K562 (cell line): ENCODE results near the gene CPED1. TPM values are rescaled to one million over a fixed set of nuclear protein-coding genes. Genes with fewer than 3 reads are reported as not detected.

Experiments
- ILK ChIP-seq: fragments of 450-650 bp; IDR thresholded peaks from 2 replicates; pipeline ENCODE4 v1.6.1; 2016; ENCODE audit warnings: missing genetic modification characterization, low read depth, mild to moderate bottlenecking, missing compliant biosample characterization, moderate library complexity, borderline replicate concordance
- KDM2B ChIP-seq: fragments of 250-450 bp; sonication (Bioruptor Pico); IDR thresholded peaks from 2 replicates; pipeline ENCODE4 v1.8.0; 2021; ENCODE audit warnings: mild to moderate bottlenecking, moderate library complexity
- NFIC ChIP-seq: fragments of 450-650 bp; IDR thresholded peaks from 2 replicates; pipeline ENCODE4 v1.6.1; 2017; ENCODE audit warnings: mild to moderate bottlenecking, inconsistent platforms
- SPI1 ChIP-seq: IDR thresholded peaks from 2 replicates; pipeline ENCODE4 v1.6.1; 2011; ENCODE audit warnings: low read depth, low read length, control low read depth, borderline replicate concordance
- STAT5B ChIP-seq: fragments of 250-450 bp; sonication (Bioruptor Pico); IDR thresholded peaks from 2 replicates; pipeline ENCODE4 v1.8.0; 2021; ENCODE audit warnings: mild to moderate bottlenecking, inconsistent platforms
- TEAD4 ChIP-seq, 2 experiments: sonication (generic) in 1 of 2; formaldehyde crosslinking in 1 of 2; IDR thresholded peaks; 2 replicates each; pipeline versions ENCODE4 v1.6.1 to v1.8.0; 2012 to 2022; ENCODE audit warnings: borderline replicate concordance in 1 of 2, inconsistent platforms in 1 of 2, low read length in 1 of 2, mild to moderate bottlenecking in 1 of 2, missing genetic modification reagents in 1 of 2
- ZFP1 ChIP-seq: fragments of 450-650 bp; formaldehyde crosslinking; IDR thresholded peaks from 2 replicates; pipeline ENCODE4 v1.4.0; 2020; ENCODE audit warnings: mild to moderate bottlenecking, mixed read lengths
- ZFX ChIP-seq: sonication (generic); formaldehyde crosslinking; IDR thresholded peaks from 2 replicates; pipeline ENCODE4 v1.8.0; 2022; ENCODE audit warnings: mild to moderate bottlenecking, missing genetic modification reagents, moderate library complexity
- ZKSCAN3 ChIP-seq: fragments of 250-450 bp; sonication (Bioruptor Pico); IDR thresholded peaks from 2 replicates; pipeline ENCODE4 v1.4.0; 2020
- ZNF12 ChIP-seq: sonication (generic); formaldehyde crosslinking; IDR thresholded peaks from 2 replicates; pipeline ENCODE4 v1.4.0; 2020; ENCODE audit warnings: mild to moderate bottlenecking, missing genetic modification reagents
- ZNF224 ChIP-seq: sonication (generic); formaldehyde crosslinking; IDR thresholded peaks from 2 replicates; pipeline ENCODE4 v1.8.0; 2022; ENCODE audit warnings: mild to moderate bottlenecking, missing genetic modification reagents
- ZNF253 ChIP-seq: fragments of 250-450 bp; sonication (Bioruptor Pico); conservative IDR thresholded peaks from 2 replicates; pipeline ENCODE4 v1.6.1; 2021; ENCODE audit warnings: mild to moderate bottlenecking
- ZNF274 ChIP-seq: IDR thresholded peaks from 2 replicates; pipeline ENCODE4 v1.6.1; 2011; ENCODE audit warnings: low read depth, mild to moderate bottlenecking, low read length, moderate library complexity, borderline replicate concordance
- ZNF3 ChIP-seq: fragments of 250-450 bp; sonication (Bioruptor Pico); IDR thresholded peaks from 2 replicates; pipeline ENCODE4 v1.5.0; 2021; ENCODE audit warnings: mild to moderate bottlenecking, moderate library complexity
- ZNF311 ChIP-seq: fragments of 250-450 bp; sonication (Bioruptor Pico); IDR thresholded peaks from 2 replicates; pipeline ENCODE4 v1.4.0; 2020; ENCODE audit warnings: mild to moderate bottlenecking, moderate library complexity
- ZNF324 ChIP-seq: fragments of 250-450 bp; sonication (Bioruptor Pico); IDR thresholded peaks from 2 replicates; pipeline ENCODE4 v1.4.0; 2020; ENCODE audit warnings: mild to moderate bottlenecking
- ZNF408 ChIP-seq: fragments of 250-450 bp; sonication (Bioruptor Pico); IDR thresholded peaks from 2 replicates; pipeline ENCODE4 v1.4.0; 2020; ENCODE audit warnings: low read depth, mild to moderate bottlenecking, moderate library complexity
- ZNF436 ChIP-seq: fragments of 250-450, 450-650 bp; sonication (Bioruptor Pico); formaldehyde crosslinking; IDR thresholded peaks from 2 replicates; pipeline ENCODE4 v1.7.0; 2020; ENCODE audit warnings: mild to moderate bottlenecking
- ZNF586 ChIP-seq: fragments of 450-650 bp; formaldehyde crosslinking; conservative IDR thresholded peaks from 2 replicates; pipeline ENCODE4 v1.4.0; 2020; ENCODE audit warnings: mild to moderate bottlenecking, moderate library complexity
- polyA plus RNA-seq, 8 experiments: library from polyadenylated mRNA; depleted of rRNA in 4 of 8; stranded (reverse) in 5 of 8; unstranded in 3 of 8; fragments of >200 nt; fragmentation: Nextera tagmentation in 2 of 8; fragmentation: Illumina TruSeq in 1 of 8; extraction: Ambion mirVana in 2 of 8; extraction: Trizol in 1 of 8; gene quantifications; 2 replicates each; pipeline versions ENCODE4 v1.2.1 to v1.2.3, GENCODE V29; 2011 to 2014; ENCODE audit warnings: inconsistent platforms in 1 of 8, missing spikeins in 1 of 8
- total RNA-seq, 7 experiments: library from RNA; depleted of rRNA in 6 of 7; stranded (reverse); fragments of >200 nt in 6 of 7; fragmentation: Illumina TruSeq in 2 of 7; extraction: Trizol in 2 of 7; gene quantifications; 2 replicates each; pipeline versions ENCODE4 v1.2.1 to v1.2.3, GENCODE V29; 2011 to 2021; ENCODE audit warnings: low replicate concordance in 1 of 7
- TF ChIP-seq, protein P1 (sequence below), 2 experiments: IDR thresholded peaks in 1 of 2; conservative IDR thresholded peaks in 1 of 2; 2 replicates each; pipeline ENCODE4 v1.6.1; 2016; ENCODE audit warnings: low read depth in 2 of 2, mild to moderate bottlenecking in 1 of 2, missing compliant biosample characterization in 1 of 2, missing genetic modification characterization in 1 of 2, moderate library complexity in 1 of 2
- TF ChIP-seq, protein P2 (sequence below): fragments of 450-650 bp; IDR thresholded peaks from 2 replicates; pipeline ENCODE4 v1.6.1; 2017; ENCODE audit warnings: antibody characterized with exemption, mild to moderate bottlenecking

The CPED1 gene
- total and polyA plus RNA-seq, 9 of the 15 experiments (the other 6 are each of a cell fraction or from before 2014, with no cell fraction given) = 195 to 393 (median 290) TPM

DNA sequence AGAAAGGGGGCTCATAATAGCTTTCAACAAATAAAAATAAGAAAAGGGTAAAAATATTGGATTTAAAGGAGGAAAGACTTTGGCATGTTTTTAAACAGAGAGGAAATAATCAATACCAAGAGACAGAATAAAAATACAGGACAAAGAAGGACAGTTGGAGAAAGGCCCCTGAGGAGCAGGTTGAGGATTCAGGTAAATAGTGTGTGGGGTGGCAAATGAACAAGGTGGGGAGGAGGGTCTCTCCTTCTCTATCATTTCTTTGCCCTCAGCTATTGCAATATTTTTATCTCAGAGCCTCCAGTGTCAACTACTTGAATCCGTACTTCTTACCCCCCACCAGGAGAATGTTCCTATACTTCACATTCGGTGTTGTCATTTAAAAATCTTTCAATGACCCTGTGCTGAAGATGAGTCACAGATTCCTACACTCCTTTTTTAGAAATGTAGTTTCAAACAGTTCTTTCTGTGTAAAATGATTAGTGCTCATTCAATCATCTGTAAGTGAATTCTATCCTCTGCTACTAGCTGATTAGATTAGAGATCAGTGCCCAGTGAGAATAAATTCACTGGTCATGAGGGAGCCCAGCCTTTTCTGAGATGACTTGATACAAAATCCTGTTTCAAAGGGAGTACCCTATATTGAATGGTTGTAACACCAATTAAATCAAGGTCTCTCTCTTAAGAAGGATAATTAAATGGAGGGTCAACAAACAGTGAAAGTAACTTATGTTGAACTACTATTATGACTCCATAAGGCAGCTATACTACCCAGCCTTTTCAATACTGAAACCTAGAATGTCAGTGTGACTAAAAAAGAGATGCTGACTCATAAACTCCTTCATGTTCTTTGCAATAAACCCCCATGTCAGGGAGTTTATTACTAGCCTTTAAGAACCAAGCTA lies 289.9 kb downstream of the CPED1 start (continued):
- TF ChIP-seq, protein P1, sequence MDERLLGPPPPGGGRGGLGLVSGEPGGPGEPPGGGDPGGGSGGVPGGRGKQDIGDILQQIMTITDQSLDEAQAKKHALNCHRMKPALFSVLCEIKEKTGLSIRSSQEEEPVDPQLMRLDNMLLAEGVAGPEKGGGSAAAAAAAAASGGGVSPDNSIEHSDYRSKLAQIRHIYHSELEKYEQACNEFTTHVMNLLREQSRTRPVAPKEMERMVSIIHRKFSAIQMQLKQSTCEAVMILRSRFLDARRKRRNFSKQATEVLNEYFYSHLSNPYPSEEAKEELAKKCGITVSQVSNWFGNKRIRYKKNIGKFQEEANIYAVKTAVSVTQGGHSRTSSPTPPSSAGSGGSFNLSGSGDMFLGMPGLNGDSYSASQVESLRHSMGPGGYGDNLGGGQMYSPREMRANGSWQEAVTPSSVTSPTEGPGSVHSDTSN (CRISPR knock-in tag; IDR thresholded peaks at IDR 0.05; ENCODE audit: low read depth) = no peak
- TF ChIP-seq, protein P1 (tag; conservative IDR thresholded peaks at IDR 0.05; ENCODE audit: low read depth) = peak; percentile 78
- TF ChIP-seq ZNF436 = no peak
- TF ChIP-seq ZFX (CRISPR knock-in tag) = no peak
- TF ChIP-seq NFIC = peak; percentile 58
- no peak for TF ChIP-seq ZNF224 (CRISPR knock-in tag)
- no peak for TF ChIP-seq ZNF3
- no peak for TF ChIP-seq ILK (tag)
- TF ChIP-seq ZNF408 (CRISPR knock-in tag) = no peak
- TF ChIP-seq SPI1 = no peak
- no peak for TF ChIP-seq ZNF12 (CRISPR knock-in tag)
- no peak for TF ChIP-seq KDM2B (CRISPR knock-in tag)
- TF ChIP-seq ZNF324 = no peak
- TF ChIP-seq, protein P2, sequence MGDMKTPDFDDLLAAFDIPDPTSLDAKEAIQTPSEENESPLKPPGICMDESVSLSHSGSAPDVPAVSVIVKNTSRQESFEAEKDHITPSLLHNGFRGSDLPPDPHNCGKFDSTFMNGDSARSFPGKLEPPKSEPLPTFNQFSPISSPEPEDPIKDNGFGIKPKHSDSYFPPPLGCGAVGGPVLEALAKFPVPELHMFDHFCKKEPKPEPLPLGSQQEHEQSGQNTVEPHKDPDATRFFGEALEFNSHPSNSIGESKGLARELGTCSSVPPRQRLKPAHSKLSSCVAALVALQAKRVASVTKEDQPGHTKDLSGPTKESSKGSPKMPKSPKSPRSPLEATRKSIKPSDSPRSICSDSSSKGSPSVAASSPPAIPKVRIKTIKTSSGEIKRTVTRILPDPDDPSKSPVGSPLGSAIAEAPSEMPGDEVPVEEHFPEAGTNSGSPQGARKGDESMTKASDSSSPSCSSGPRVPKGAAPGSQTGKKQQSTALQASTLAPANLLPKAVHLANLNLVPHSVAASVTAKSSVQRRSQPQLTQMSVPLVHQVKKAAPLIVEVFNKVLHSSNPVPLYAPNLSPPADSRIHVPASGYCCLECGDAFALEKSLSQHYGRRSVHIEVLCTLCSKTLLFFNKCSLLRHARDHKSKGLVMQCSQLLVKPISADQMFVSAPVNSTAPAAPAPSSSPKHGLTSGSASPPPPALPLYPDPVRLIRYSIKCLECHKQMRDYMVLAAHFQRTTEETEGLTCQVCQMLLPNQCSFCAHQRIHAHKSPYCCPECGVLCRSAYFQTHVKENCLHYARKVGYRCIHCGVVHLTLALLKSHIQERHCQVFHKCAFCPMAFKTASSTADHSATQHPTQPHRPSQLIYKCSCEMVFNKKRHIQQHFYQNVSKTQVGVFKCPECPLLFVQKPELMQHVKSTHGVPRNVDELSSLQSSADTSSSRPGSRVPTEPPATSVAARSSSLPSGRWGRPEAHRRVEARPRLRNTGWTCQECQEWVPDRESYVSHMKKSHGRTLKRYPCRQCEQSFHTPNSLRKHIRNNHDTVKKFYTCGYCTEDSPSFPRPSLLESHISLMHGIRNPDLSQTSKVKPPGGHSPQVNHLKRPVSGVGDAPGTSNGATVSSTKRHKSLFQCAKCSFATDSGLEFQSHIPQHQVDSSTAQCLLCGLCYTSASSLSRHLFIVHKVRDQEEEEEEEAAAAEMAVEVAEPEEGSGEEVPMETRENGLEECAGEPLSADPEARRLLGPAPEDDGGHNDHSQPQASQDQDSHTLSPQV = peak; percentile 50
- no peak for TF ChIP-seq ZNF253 (CRISPR knock-in tag)
- no peak for TF ChIP-seq ZNF311 (CRISPR knock-in tag)
- no peak for TF ChIP-seq ZNF586 (CRISPR knock-in tag)
- no peak for TF ChIP-seq ZNF274
- peak; percentile 92 for TF ChIP-seq TEAD4 (IDR thresholded peaks at IDR 0.05; ENCODE audit: low read length)
- no peak for TF ChIP-seq TEAD4 (CRISPR knock-in tag; IDR thresholded peaks at IDR 0.05; ENCODE audit: borderline replicate concordance)
- TF ChIP-seq STAT5B (CRISPR knock-in tag) = no peak
- no peak for TF ChIP-seq ZKSCAN3 (CRISPR knock-in tag)
- no peak for TF ChIP-seq ZFP1 (CRISPR knock-in tag)
